ENCODE data around the gene OR2V1.
"Not testable (repeated sequence)": the region's sequence is repeated elsewhere in the genome, so short reads cannot be mapped to it uniquely, and the experiment has no call there.

OR2V1 gene

GRCh38 chr5:181149355-181149754 lies 18.4 kb upstream of the OR2V1 start:
- no peak for TF ChIP-seq CTCF (IDR thresholded peaks at IDR 0.05; ENCODE audit: low read depth, low read length, missing control alignments)
- DNase-seq (ENCODE audit: extremely low read depth, low read depth): no peak

GRCh38 chr5:181146927-181147636 lies 16.1 kb upstream of the OR2V1 start, which contains the start of gene OR2V2:
Gene OR2V2 (plus strand): TSS chr5:181147586. CDS start chr5:181154943, 7,357 bp downstream.
- not testable (repeated sequence) for H3K4me3 ChIP-seq (replicated peaks; ENCODE audit: low read depth, low read length); DNase-seq (ENCODE audit: extremely low read depth, low read depth)

More at GRCh38 chr5:181149355-181149754, 18.4 kb upstream of the OR2V1 start:
- no peak overlapping the region for H3K4me3 ChIP-seq (replicated peaks; ENCODE audit: low read depth, low read length)

- DNase-seq (ENCODE audit: extremely low read depth, low read depth): no peak
- no peak for TF ChIP-seq CTCF (IDR thresholded peaks at IDR 0.05; ENCODE audit: low read depth, low read length, missing control alignments)
- no peak overlapping the region for H3K4me3 ChIP-seq (replicated peaks; ENCODE audit: low read depth, low read length)
Measured at GRCh38 chr5:181145133-181145532, 14.2 kb upstream of the OR2V1 start.

- no peak overlapping the region for H3K4me3 ChIP-seq (replicated peaks; ENCODE audit: low read depth, low read length)
- no peak for DNase-seq (ENCODE audit: extremely low read depth, low read depth)
- TF ChIP-seq CTCF (IDR thresholded peaks at IDR 0.05; ENCODE audit: low read depth, low read length, missing control alignments): no peak
Measured at GRCh38 chr5:181142054-181142453, 11.1 kb upstream of the OR2V1 start.

GRCh38 chr5:181140766-181141165 lies 9.8 kb upstream of the OR2V1 start:
- DNase-seq (ENCODE audit: extremely low read depth, low read depth): no peak
- TF ChIP-seq CTCF (IDR thresholded peaks at IDR 0.05; ENCODE audit: low read depth, low read length, missing control alignments): no peak
- no peak overlapping the region for H3K4me3 ChIP-seq (replicated peaks; ENCODE audit: low read depth, low read length)

- no peak overlapping the region for H3K4me3 ChIP-seq (replicated peaks; ENCODE audit: low read depth, low read length)
- no peak for DNase-seq (ENCODE audit: extremely low read depth, low read depth)
- TF ChIP-seq CTCF (IDR thresholded peaks at IDR 0.05; ENCODE audit: low read depth, low read length, missing control alignments): no peak
Measured at GRCh38 chr5:181138258-181138657, 7.3 kb upstream of the OR2V1 start.

- TF ChIP-seq CTCF (IDR thresholded peaks at IDR 0.05; ENCODE audit: low read depth, low read length, missing control alignments): no peak
- no peak for DNase-seq (ENCODE audit: extremely low read depth, low read depth)
Measured at GRCh38 chr5:181136361-181136955, 5.5 kb upstream of the OR2V1 start.

More at GRCh38 chr5:181136361-181136955, 5.5 kb upstream of the OR2V1 start:
- H3K4me3 ChIP-seq (replicated peaks; ENCODE audit: low read depth, low read length): no peak overlapping the region

All from HFF-Myc (cell line).